Measurements from ENCODE around the gene ATP6V0D1.

GRCh38 chr16:67423015-67423414 lies 57.9 kb downstream of the ATP6V0D1 start:
- TF ChIP-seq POLR2A (IDR thresholded peaks at IDR 0.05) (no peak), CTCF (IDR thresholded peaks at IDR 0.05) (no peak)
